HuH-7 (cell line): Measurements from ENCODE around the gene VAPB.
A peak's percentile ranks its signal among the peaks of the same experiment; 100 is the strongest.

ENCODE experiments used
- DNase-seq: peaks from one replicate; pipeline ENCODE4 v3.0.0; 2011; ENCODE audit warnings: low spot score

Gene VAPB

DNA sequence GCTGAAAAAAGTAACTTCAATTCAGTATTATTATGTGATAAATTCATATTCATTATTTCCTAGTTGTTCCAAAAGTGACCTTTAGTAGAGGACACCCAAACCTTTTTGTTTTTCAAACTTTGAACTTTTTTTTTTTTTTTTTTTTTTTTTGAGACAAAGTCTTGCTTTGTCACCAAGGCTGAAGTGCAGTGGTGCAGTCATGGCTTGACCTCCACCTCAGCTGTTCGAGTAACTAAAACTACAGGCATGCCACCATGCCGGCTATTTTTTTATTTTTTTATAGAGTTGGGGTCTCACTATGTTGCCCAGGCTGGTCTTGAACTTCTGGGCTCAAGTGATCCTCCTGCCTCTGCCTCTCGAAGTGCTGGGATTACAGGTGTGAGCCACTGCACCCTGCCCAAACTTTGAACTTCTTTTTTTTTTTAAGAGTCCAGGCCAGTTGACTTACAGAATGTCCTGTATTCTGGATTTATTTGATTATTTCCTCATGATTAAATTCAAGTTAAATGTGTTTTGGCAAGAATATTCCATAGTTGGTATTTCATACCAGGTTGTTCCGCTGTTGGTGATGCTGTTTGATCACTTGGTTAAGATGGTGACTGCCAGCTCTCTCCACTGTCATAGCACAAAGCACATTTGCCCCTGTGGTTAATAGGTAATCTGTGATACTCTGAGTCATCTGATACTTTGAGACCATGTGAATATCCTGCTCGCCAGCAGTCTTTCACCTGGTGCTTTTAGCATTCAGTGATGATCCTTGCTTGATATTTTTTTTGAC is 48.0 kb downstream of the VAPB start:
- no peak for DNase-seq

GRCh38 chr20:58438970-58439808 is 50.2 kb downstream of the VAPB start:
- DNase-seq: no peak

DNA sequence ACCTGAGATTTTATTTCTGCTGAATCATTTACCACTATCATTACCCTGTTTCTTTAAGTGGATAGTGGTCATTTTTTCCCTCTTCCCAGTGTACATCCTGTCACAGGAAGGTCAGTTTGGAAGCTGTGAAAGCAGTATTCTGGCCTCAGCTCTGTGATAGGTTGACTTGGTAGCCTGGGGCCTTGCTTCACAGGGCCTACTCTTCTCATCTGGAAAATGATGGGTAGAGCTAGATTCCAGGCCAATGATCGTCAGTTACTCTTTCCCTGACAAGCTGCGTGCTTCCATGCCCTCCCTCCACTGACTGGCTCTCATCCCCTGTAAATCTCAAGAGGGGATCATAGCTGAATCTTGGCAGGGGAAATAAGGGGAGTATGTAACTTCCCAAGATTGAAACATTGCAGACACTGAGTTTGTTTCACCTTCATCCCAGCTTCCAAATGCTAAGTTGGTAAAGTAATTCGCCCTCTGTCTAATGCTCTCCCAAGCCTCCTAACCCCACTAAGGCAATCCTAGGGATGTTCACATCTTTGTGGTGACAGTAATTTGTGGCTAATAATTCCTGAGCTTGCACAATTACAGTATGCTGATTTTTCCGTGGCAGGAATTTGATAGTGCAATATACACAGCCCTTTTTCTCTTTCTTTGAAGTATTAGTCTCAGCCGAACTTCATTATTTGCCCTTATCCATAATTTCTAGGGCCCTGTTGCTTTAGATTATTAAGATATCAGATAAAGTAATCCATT is 51.2 kb downstream of the VAPB start:
- DNase-seq: no peak

DNA sequence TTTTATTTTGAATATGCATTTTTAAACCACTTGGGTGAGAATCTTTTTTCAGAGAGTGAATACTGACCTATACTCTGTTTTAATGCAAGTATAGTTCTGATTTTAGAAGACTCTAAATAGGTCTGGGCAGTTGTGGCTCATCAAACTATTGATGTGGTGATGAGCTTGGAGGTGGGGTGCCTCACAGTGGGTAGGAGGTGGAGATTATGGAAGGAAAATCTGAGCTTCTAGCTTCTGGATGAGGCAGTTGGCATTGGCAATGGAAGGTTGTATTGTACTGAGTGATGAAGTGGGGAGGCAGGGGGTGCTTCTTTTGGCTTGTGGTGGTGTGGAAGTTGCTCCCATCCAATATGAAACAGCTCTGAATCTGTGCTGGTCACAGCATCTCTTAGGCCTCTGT is 52.7 kb downstream of the VAPB start:
- no peak for DNase-seq

DNA sequence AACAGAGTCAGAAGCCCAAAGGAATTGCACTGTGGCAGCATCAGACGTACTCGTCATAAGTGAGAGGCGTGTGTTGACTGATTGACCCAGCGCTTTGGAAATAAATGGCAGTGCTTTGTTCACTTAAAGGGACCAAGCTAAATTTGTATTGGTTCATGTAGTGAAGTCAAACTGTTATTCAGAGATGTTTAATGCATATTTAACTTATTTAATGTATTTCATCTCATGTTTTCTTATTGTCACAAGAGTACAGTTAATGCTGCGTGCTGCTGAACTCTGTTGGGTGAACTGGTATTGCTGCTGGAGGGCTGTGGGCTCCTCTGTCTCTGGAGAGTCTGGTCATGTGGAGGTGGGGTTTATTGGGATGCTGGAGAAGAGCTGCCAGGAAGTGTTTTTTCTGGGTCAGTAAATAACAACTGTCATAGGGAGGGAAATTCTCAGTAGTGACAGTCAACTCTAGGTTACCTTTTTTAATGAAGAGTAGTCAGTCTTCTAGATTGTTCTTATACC is 55.8 kb downstream of the VAPB start:
- DNase-seq: no peak

DNA sequence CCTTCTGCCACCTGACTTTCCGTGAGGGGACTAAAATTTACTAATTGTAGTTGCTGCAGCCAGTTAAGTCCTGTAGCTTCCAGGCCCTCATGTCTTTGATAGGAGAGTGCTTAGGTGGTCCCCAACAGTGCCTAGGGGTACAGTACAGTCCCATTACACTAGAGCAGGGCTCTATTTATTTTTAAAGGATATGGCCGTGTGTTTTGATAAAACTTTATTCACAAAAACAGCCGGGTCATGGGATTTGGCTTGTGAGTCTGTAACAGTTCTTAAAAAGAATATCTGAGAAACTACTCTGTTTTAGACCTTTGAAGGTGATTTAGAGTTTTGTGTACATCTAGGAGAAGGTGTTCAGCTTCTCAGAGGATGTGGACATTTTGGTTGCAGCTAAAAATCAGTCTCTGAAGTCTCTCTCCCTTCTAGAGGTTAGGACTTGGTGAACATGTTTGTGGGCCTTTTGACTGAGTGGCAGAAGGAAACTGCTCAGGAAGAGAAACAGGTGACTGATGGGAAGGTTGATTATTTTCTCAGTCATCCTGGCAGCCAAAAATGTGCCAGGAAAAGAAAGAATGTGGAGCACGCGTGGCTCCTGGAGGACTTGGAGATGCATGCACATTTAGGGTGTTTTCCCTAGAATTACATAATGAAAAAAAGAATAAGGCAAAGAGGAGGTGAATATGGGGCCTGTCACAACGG is 57.4 kb downstream of the VAPB start:
- no peak for DNase-seq

GRCh38 chr20:58446960-58447265 is 57.9 kb downstream of the VAPB start:
- DNase-seq: no peak

DNA sequence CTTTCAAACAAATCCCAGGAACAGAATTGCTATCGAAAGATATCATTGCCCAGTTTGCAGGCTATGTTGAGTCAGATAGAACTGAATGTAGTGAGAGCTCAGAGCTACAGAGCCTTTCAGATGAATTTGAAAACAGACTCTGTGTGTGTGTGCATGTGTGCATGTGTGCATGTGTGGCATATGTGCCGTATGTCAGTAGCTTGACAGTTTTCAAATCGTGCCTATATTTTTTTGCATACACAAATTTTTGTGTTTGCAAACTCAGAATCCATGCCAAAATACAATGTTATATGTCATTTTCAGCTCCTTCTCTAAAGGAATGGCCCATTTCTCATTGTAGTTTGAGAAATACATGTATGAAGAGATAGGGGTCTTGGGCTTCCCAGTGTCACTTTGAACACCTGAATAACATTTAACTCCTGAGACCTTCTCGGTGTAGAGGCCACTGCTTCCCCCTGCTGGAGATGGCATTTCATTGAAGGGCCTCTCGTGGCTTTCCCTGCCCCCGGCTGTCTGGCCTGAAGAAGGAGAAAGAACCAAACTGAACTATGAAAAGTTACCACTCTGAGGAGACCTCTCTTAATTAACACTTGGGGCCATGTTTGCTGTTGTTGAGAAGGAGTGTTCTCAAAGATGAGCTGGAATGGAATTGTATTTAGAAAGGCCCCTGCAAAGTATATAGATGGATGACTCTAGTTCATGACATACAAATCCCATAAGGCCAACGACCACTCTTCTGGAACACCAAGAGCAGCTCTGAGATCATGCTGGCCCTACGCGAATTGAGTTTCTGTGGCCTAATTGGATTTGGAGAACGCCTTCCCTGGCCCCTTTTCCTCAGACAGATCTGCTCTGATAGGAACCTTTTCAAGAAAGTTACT is 58.7 kb downstream of the VAPB start:
- DNase-seq: peak; percentile 53

DNA sequence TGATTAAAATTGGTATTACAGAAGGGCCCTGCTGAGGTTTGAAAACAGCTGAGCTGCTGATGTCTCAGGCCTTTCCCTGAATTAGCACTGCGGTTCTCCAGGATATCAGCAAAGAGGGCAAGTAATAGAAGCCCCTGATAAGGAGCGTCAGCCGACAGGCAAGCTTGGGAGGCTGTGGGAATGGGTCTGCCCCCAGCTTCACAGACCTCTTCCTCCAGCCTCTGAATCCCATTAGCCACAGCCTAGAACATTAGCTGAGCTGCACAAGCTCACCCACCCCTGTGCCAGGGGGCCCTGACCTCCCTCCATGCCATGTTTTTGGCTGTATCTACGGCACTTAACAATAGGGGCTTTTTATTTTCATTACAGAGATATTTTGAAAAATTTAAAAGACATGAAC is 59.9 kb downstream of the VAPB start:
- DNase-seq: no peak

- no peak for DNase-seq
Observed at GRCh38 chr20:58449681-58450221, 60.7 kb downstream of the VAPB start.

- DNase-seq: no peak
Observed at GRCh38 chr20:58450254-58450653, 61.2 kb downstream of the VAPB start.

GRCh38 chr20:58452667-58453255 is 63.7 kb downstream of the VAPB start:
- no peak for DNase-seq

- DNase-seq: no peak
Observed at GRCh38 chr20:58453391-58453790, 64.4 kb downstream of the VAPB start.

- DNase-seq: no peak
Observed at GRCh38 chr20:58454460-58454859, 65.4 kb downstream of the VAPB start.

DNA sequence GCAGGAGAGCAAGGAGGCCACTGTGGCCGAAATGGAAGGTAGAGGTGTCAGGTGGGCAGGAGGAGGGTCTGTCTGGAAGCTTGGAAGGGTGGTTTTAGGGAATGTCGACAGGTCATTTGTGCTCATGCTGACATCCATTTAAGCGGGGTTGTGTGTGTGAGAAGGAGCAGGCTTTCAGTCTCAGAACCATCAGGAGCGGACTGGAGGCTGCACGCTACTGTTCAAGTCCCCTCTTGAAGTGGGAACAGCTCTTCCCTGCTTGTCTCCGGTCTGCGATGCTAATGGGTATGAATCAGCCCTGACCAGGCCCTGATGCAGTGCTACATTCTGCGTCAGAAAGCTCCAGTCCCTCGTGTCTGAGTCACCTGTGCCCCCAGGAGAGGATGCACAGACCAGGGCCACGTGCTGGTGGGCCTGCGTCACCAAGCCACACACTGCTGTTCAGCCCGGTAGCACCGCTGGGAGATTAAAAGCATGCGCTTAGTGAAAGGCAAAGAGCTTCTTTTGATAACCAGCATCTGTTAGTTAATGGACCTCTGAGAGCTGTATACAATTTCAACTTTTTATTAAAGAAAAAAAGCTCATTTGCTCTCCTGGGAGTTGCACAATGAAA is 68.2 kb downstream of the VAPB start:
- no peak for DNase-seq

DNA sequence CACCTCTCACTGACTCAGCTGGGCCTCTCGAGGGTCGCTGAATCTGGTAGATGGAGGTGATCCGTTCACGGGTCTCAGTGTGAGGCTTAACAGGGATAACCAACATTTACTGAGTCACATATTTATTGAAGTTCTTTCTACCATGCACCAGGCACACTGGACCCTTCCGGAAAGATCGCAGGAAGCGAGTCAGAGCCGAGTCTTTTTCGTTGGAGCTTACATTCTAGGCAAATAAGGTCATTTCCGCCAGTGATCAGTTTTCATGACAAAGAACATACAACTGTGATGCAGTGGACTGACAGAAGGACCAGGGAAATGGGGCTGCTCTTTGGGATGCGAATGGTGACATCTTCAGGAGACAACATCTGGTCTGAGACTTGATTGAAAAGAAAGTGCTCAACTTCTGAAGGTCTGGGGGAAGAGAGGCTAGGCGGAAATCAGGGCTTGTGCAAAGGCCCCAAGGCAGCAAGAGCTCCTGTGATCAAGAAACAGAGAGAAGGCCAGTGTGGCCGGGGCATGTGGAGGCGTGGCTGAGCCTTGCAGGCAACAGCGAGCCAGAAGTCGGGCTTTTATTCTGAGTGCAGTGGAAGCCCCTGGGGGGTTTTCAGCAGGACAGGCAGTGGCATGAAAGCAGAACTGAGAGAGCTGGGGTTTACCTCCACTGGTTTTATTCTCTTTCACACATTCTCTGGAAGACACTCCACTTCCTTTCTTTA is 69.5 kb downstream of the VAPB start:
- DNase-seq: no peak

GRCh38 chr20:58459058-58459750 is 70.2 kb downstream of the VAPB start:
- no peak for DNase-seq

DNA sequence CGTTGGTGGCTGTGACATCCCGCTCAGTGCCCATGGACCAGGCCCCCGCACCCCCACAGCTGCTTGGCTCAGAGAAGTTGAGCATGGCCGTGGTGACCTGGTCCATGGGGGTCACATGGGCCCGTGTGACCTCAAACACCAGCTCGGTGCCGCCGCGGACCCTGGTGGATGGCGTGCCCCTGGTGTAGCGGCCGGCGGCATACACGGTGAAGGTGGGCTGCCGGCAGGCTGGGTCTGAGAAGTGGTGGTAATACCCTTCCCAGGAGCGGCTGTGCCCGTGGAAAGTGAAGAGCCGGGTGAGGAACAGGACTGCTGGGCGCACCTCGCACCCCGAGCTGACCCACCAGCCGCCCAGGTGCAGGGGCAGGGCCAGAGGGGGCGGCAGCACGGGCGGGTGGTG is 72.1 kb downstream of the VAPB start:
- DNase-seq: no peak

DNA sequence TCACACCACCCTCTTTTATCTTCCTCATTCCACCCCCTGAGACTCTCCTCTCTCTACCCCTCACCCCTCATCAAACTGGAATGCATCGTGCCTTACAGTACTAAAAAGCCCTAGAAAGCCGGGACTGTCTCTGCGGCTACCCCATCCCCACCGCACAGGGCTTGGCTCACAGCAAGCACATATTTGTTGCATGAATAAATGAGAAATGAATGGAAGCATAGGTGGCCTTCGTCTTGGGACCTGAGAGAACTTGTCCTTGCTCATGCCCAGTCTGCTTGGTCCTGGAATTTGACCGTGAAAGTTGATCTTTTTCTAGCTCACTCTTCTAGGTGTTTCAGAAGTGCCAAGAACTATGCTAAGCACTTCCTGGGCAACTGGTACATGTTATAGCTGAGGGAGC is 72.9 kb downstream of the VAPB start:
- DNase-seq: no peak
